Bladder microvascular endothelial cell (primary cell): Measurements from ENCODE around the gene SEMG2. TPM values are rescaled to one million over a fixed set of nuclear protein-coding genes. Genes with fewer than 3 reads are reported as not detected.

Experiments
- total RNA-seq: library from RNA; depleted of rRNA; stranded (reverse); fragments of >200 nt; gene quantifications from 2 replicates; pipeline ENCODE4 v1.2.3, GENCODE V29; 2014

Gene SEMG2, protein sequence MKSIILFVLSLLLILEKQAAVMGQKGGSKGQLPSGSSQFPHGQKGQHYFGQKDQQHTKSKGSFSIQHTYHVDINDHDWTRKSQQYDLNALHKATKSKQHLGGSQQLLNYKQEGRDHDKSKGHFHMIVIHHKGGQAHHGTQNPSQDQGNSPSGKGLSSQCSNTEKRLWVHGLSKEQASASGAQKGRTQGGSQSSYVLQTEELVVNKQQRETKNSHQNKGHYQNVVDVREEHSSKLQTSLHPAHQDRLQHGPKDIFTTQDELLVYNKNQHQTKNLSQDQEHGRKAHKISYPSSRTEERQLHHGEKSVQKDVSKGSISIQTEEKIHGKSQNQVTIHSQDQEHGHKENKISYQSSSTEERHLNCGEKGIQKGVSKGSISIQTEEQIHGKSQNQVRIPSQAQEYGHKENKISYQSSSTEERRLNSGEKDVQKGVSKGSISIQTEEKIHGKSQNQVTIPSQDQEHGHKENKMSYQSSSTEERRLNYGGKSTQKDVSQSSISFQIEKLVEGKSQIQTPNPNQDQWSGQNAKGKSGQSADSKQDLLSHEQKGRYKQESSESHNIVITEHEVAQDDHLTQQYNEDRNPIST
- not detected in 2 replicates for total RNA-seq

DNA sequence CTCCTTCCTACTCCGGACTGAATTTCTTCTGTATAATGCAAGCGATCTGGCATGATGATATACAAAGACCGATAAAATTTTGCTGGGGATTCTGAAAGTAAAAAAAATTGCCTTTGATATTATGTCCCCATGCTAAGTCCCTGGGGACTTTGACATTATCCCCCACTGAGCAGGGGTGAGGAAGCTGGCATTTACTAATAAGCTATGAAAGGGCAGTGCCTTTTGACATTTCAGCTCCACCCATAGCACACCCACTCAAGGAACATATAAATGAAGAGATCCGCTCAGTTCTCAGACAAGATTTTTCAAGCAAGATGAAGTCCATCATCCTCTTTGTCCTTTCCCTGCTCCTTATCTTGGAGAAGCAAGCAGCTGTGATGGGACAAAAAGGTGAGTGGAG, at the start of gene SEMG2:
Gene SEMG2 (plus strand): TSS at position 298 of the 400 bp plus-strand sequence. CDS start 17 bp downstream, at position 315.

DNA sequence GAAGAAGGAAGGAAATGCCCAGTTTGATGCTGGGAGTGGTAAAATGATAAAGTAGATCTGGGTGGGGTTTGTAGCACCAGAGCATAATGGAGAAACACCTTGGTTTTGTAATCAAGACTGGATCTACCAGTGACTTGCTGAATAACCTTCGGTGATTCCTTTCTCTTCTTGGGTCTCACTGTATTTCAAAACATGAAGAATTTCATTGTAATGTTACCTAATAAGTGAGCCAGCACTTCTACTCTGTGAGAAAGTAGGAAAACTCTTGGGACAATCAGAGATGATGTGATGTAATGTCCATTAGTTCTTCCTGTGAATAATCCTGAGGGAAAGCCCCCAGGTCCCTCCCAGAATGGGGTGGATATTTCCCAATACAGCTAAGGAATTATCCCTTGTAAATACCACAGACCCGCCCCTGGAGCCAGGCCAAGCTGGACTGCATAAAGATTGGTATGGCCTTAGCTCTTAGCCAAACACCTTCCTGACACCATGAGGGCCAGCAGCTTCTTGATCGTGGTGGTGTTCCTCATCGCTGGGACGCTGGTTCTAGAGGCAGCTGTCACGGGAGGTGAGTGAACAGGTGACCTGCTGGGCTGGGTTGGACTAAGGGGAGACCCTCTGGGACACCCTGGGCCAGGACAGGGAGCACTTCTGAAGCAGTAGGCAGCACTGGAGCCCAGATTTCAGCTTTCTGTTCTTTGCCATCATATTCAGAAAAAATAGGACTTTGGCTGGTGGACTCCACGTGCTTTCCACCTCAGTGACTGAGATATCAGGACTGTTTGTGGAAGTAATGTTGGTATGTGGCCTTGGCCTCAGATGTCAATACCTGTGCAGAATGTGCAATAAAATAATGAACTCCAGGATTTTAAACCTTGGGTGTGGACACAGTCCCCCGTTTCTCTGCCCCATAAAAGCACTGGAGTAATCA, 46.5 kb upstream of the SEMG2 start, which contains the start of gene PI3:
Gene PI3 (plus strand): TSS at position 469 of the 931 bp plus-strand sequence. CDS start 21 bp downstream, at position 490.

DNA sequence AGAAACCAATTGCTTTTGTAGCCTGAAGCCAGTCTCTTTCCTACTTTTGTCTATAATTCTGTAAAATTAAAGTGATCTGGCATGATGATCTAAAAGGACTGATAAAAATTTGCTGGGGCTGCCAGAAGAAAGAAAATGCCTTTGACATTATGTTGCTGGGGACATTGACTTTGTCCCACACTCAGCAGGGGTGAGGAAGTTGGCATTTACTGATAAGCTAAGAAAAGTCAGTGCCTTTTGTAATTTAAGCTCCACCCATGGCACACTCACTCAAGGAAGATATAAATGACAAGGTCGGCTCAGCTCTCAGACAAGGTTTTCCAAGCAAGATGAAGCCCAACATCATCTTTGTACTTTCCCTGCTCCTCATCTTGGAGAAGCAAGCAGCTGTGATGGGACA, 14.4 kb upstream of the SEMG2 start, which contains the start of gene SEMG1:
Gene SEMG1 (plus strand): TSS at position 309 of the 400 bp plus-strand sequence. CDS start 21 bp downstream, at position 330.

DNA sequence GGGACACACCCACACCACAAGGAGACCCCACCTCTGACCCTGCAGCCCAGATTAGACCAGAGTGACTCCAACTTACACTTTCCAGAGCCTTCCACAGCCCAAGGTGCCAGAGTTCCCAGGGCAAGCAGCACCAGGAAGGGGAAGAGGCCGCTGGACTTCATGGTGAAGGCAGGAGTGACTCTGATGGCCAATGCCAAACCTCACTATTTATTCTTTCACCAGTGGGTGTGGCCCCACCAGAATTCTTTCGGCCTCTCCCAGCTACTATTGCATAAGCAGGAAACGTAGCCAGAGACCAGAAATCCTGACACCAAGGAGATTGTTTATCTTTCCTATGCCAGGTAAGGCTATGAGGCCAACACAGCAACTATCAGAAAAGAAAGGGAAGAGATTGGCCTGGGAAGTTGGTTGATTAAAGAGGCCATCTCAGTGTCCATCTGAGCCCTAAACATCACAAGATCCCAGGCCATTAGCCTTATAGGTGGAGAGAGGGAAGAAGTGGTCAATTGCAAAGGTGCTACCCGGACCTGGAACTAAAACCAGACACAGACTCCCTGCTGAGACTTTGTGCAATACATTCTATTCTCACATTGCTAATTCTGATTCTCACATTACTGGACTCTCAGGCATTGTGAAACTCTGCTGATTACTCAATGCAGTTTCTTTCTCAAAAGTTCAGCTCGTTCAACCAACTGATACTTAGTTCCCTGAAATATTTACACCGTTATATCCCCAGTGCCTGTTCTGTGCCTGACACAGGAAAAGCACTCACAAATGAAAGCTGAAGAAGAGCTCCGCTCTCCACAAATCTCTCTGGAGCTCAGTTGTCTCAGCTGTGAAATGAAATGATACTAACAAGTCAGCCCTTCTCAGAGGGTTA, 33.5 kb downstream of the SEMG2 start, which contains the start of gene SLPI:
Gene SLPI (minus strand): TSS at position 182 of the 880 bp plus-strand sequence. CDS start 21 bp downstream, at position 161.

Other genes starting within 250 kb of the SEMG2 start
- gene KCNS1, start 120.2 kb upstream of the SEMG2 start, total RNA-seq: 0.16 and 0.38 TPM in 2 replicates
- not detected in 2 replicates for gene WFDC5, start 106.2 kb upstream of the SEMG2 start, total RNA-seq
- not detected in 2 replicates for gene WFDC12, start 96.9 kb upstream of the SEMG2 start, total RNA-seq
- gene PI3, start 46.5 kb upstream of the SEMG2 start, total RNA-seq: not detected in 2 replicates
- gene SEMG1, start 14.3 kb upstream of the SEMG2 start, total RNA-seq: not detected in 2 replicates
- 2.6 TPM in 1 of 2 replicates, not detected in the other for gene SLPI, start 33.2 kb downstream of the SEMG2 start, total RNA-seq
- gene RBPJL, start 85.5 kb downstream of the SEMG2 start, total RNA-seq: not detected in 2 replicates
- gene MATN4, start 86.9 kb downstream of the SEMG2 start, total RNA-seq: 0.06 TPM in 1 of 2 replicates, not detected in the other
- 12.6 and 88.2 TPM in 2 replicates for gene SDC4, start 127.1 kb downstream of the SEMG2 start, total RNA-seq
- 9.9 and 24.1 TPM in 2 replicates for gene SYS1, start 141.8 kb downstream of the SEMG2 start, total RNA-seq
- gene TP53TG5, start 157.0 kb downstream of the SEMG2 start, total RNA-seq: not detected in 2 replicates
- gene DBNDD2, start 186.9 kb downstream of the SEMG2 start, total RNA-seq: 1.5 and 6.1 TPM in 2 replicates
- 13.0 and 30.6 TPM in 2 replicates for gene PIGT, start 194.8 kb downstream of the SEMG2 start, total RNA-seq
- not detected in 2 replicates for gene WFDC2, start 248.4 kb downstream of the SEMG2 start, total RNA-seq